T-helper 1 cell (primary cell): ENCODE measurements around the gene MTRFR.

Source experiments
- DNase-seq, 5 donors: peaks; one replicate each; pipeline ENCODE4 v3.0.0-alpha.2; 2012 to 2020

The MTRFR gene

DNA sequence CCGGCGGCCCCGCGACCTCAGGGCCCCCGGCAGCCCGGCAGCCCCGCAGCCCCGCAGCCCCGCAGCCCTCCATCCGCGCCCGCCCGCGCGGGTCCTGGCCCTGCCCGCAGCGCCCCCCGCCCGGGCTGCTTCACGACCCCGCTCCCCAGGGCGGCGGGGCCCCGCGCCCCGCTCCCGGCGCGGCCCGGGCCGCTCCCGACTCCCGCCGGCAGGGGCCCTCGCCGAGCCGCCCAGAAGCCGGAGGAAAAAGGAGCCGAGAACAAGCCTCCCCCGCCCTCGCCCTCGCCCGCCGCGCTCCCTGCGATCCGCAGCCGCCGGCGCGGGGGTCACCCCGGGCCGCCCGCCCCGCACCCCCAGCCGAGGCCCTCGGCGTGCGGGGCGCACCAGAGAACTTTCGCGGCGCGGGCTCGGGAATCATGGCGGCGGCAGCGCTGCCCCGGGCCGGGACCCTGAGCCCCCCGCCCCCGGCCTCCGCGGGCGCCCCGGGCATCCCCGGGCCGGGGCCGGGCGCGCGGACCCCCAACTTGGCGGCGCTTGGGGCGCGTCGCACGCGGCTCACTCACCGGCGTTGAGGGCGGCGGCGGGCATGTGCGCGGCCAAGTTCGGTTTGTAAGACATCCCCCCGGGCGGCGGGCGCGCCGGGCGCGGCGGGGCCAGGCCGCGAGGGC is 37.9 kb downstream of the MTRFR start:
- DNase-seq = peak; percentile 37 to 72 (median 66)

DNA sequence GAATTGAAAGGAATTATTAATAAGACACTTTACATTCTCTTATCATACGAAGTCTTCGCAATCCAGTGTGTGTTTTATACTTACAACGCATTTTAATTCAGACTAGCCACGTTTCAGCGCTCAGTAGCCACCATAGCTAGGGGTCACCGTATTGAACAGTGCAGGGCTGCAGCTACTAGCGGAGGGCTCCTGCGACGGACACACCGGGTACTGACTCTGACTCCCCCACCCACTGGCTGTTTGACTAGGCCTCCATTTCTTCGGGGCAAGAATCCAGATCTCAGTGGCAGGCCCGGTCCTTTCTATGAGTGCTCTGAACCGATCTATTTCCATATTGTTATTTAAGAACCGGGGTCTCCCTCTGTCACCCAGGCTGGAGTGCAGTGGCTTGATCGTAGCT is 39.9 kb downstream of the MTRFR start:
- DNase-seq = no peak

DNA sequence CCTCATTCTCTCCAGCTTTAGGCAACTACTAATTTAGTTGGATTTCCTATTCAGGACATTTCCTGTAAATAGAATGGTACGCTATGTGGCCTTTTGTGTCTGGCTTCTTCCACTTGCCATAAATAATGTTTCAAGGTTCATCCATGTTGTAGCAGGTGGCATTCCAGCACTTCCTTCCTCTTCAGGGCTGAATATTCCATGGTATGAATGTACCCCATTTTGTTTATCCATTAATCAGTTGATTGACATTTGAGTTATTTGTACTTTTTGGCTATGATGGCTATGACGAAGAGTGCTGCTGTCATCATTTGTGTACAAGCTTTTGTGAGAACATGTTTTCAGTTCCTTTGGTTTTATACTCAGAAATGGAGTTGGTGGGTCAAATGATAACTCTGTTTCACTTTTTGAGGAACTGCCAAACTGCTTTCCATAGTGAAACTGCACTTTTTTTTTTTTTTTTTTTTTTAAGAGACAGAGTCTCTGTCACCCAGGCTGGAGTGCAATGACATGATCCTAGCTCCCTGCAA is 44.9 kb downstream of the MTRFR start:
- DNase-seq = peak in 1 of 5 donors; percentile 79

DNA sequence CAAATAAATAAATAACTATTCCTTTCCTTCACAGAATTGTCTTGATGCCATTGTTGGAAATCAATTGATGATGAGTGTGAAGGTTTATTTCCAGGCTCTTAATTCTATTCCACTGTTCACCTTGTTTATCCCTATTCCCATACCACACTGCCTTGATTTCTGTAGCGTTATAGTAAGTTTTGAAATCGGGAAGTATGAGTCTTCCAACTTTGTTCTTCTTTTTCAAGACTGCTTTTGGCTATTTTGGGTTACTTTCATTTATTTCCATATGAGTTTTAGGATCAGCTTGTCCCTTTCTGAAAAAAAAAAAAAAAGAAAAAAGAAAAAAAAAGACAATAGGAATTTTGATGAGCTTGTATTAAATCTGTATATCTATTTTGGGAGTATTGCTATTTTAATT is 47.7 kb downstream of the MTRFR start:
- no peak for DNase-seq

DNA sequence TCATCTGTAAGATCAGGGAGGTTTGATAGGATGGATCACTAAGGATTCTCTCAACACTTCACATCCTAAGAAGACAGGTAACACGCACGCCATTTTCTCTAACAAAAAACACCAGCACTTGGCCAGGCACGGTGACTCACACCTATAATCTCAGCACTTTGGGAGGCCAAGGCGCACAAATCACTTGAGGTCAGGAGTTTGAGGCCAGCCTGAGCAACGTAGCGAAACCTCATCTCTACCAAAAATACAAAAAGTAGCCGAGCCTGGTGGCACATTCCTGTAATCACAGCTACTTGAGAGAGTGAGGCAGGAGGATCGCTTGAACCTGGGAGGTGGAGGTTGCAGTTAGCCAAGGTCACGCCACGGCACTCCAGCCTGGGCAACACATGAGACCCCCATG is 48.9 kb downstream of the MTRFR start:
- DNase-seq = no peak

DNA sequence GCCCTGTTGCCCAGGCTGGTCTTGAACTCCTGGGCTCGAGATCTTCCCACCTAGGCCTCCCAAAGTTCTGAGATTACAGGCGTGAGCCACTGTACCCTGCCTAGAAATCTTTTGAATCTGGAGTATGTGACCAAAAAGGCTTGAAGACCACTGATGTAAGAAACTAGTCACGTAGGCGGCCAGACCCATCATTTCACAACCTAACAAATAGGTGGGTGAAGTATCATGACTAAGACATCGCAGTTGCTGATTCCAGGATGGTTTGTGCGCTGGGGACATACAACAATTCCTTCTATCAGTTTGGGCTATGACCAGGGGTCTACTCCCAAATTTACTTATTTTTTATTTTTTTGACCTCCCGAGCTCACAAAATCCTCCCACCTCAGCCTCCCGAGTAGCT is 50.2 kb downstream of the MTRFR start:
- DNase-seq = no peak

DNA sequence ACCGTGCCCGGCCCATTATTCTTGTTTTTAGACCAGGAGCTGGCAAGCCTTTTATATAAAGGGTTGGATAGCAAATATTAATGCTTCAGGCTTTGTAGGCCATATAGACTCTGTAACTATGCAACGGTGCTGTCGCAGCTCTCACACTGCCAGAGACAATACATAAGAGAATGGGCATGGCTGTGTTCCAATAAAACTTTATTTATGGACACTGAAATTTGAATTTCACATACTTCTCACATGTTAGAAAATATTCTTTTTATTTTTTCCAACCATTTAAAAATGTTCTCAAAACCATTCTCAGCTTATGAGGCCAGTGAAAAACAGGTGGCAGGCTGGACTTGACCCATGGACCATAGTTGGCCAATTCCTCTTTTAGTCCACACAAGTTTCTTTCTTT is 51.4 kb downstream of the MTRFR start:
- DNase-seq = no peak

DNA sequence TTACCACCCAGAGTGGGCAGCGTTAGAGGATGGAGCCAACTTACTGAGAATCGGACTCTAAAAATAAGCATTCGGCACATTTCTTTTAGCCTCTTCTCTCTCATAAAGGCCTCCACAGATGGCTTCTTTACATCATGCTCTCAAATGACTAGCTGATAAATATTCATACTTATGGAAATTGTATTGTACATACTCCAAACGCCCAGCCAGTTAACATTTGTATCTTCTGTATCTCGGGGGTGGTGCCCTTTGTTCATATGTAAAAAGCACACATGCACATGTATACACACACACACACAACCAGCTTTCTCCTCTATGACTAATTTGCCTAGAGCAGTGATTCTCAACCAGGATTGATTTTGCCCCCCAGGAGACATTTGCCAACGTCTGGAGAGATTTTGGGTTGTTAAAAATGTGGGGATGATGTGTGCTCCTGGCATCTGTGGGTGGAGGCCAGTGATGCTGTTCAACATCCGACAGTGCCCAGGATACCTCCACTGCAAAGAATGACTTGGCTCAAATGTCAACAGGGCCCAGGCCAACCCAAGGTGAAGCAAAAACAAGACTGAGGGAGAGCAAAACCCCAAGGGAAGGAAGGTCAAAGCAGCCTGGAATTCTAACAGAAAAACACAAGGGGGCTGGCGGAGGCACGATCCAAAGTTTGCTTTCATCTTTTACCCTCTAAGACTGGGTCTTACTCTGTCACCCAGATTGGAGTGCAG is 53.6 kb downstream of the MTRFR start:
- DNase-seq = no peak

DNA sequence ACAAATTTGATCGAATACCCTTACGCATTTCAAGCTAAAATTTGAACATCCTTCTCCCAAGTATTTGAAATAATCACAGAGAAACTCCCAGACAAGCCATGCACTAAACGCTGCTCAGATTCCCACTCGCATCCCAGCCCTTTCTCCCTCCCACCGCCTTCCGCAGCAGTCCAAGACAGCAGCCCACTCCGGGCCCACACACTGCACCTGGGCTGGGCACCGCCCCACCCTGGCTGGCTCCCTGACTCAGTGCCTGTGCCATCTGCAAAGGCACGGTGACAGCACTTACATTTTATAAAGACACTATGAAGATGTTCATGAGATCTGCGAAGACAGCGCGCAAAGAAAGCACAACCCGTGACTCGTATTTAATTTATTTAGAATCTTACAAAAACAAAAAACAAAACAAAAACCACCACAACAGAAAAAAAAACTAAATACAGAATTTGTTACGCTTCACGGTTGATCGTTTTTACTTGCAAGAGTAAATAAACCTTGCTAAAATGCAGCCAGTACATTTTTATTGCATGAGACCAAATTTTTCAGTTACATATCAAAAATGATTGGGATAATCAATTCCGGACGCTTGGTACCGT is 55.6 kb downstream of the MTRFR start:
- no peak for DNase-seq

DNA sequence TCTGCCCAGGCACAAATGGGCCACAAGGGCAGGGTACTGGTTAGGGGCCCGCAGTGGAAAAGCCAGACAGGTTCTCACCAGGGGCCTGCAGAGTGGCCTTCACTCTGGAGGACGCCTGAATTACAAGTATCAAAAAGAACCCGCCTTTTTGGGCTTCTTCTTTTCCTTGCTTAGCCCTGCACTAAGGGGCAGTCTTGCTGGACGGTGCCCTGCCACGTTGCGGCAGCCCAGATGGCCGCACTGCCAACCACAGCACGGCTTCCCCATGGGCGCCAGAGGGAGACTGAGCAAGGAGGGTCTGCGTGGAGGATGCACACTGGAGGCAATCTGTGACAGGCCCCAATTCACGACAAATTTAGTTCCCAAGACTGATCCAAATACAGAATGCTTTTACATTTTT is 56.7 kb downstream of the MTRFR start:
- DNase-seq = no peak

DNA sequence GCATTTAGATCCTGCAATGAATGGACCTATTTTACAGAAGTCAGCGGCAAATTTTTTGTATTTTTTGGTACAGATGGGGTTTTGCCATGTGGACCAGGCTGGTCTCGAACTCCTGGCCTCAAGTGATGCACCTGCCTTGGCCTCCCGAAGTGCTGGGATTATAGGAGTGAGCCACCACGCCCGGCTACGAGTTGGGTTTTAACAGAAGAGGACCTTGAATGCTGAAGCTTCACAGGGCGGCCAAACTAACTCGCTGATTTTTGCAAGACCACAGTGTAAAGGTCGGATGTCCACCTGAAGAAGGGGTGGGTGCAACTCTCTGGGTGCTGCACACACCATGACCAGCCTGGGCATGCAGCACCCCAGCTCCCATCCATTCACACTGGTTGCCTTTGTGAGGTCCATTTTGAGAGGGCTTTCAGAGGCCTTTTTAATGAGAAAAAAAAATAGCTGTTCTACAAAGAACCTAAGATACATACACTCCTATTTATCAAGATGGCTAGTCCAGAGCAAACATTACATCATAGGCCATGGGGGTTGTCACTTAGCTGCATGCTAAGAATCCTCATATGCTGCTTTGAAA is 60.0 kb downstream of the MTRFR start:
- DNase-seq = no peak

DNA sequence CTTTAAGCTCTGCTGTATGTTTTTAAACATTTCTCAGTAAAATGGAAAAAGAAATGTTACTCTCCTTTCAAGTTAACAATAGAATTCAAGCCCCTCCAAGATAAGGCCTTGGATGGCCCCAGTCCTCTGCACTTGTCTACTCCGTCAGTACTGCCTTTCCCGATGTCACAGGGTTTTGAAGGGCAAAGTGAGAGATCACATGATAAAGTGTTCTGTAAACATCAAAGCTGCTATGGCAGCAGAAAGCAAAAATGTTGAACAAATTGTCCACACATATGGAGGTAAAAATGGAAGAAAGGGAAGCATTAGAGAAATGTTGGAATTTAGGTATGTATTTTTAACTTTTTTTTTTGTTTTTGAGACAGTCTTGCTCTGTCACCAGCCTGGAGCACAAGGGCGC is 71.9 kb downstream of the MTRFR start:
- no peak for DNase-seq

DNA sequence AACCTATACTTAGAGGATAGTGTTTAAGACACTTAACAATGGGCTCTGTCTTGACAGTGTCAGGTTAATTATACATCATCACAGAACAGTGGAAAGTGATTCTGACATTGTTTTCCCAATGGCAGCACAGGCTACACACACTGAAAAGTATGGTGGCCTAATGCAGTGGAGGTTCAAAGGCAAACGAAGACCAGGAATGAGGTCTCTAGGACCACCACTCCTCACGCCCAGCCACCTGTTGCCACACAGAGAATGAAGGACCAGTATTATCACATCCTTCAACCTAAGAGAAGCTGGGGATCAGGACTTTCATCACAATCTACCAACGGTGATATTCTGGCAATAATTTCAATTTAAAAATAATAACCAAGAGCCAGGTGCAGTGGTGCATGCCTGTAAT is 73.0 kb downstream of the MTRFR start:
- no peak for DNase-seq
